Subcutaneous abdominal adipose tissue (tissue), 5 donors: ENCODE data around the gene TPP1.

Experiments
- H3K27ac ChIP-seq: one replicate; pipeline ENCODE4 v1.7.0; 2013; ENCODE audit warnings: low read depth, mild to moderate bottlenecking, inconsistent platforms, low read length, moderate library complexity
- H3K27me3 ChIP-seq, 5 donors: one replicate each; pipeline ENCODE4 v1.7.0; 2013; ENCODE audit warnings: low read length in 5 of 5, inconsistent platforms in 1 of 5; ENCODE audit not compliant: control insufficient read depth in 5 of 5, insufficient read depth in 4 of 5
- H3K36me3 ChIP-seq, 5 donors: one replicate each; pipeline ENCODE4 v1.7.0; 2013; ENCODE audit warnings: low read length in 5 of 5; ENCODE audit not compliant: control insufficient read depth in 5 of 5, insufficient read depth in 5 of 5
- H3K4me1 ChIP-seq, 5 donors: one replicate each; pipeline ENCODE4 v1.7.0; 2013; ENCODE audit warnings: low read length in 5 of 5, mild to moderate bottlenecking in 3 of 5, moderate library complexity in 1 of 5; ENCODE audit not compliant: control insufficient read depth in 5 of 5, insufficient read depth in 5 of 5
- H3K4me3 ChIP-seq, 5 donors: one replicate each; pipeline ENCODE4 v1.7.0; 2013; ENCODE audit warnings: low read length in 5 of 5, low read depth in 1 of 5
- H3K9ac ChIP-seq, 5 donors: one replicate each; pipeline ENCODE4 v1.7.0; 2013; ENCODE audit warnings: low read length in 5 of 5, mild to moderate bottlenecking in 4 of 5, moderate library complexity in 3 of 5
- H3K9me3 ChIP-seq, 5 donors: one replicate each; pipeline ENCODE4 v1.7.0; 2013; ENCODE audit warnings: low read length in 5 of 5; ENCODE audit not compliant: control insufficient read depth in 5 of 5
- donor health status: healthy.
- donor health status: healthy.
- donor health status: healthy.
- donor health status: healthy.
- donor health status: healthy.

The TPP1 gene

GRCh38 chr11:6622261-6623171, 3.3 kb upstream of the TPP1 start:
- H3K27ac ChIP-seq = no peak overlapping the region
- peaks cover 0 to 53% (median 45%) of the 10 kb centered on the region in 5 donors for H3K36me3 ChIP-seq
- H3K4me3 ChIP-seq = no peak overlapping the region
- H3K27me3 ChIP-seq = no peaks in the 10 kb centered on the region
- peaks cover 11 to 24% (median 20%) of the 10 kb centered on the region in 5 donors for H3K4me1 ChIP-seq
- no peaks in the 10 kb centered on the region for H3K9me3 ChIP-seq
- H3K9ac ChIP-seq = no peak overlapping the region

- Histone ChIP-seq H3K36me3 (peaks cover 0 to 49% (median 42%) of the 10 kb centered on the region in 5 donors), H3K9ac (no peak overlapping the region), H3K4me3 (no peak overlapping the region), H3K27ac (no peak overlapping the region), H3K9me3 (no peaks in the 10 kb centered on the region), H3K4me1 (peaks cover 11 to 29% (median 24%) of the 10 kb centered on the region in 5 donors), H3K27me3 (no peaks in the 10 kb centered on the region)
Observed at GRCh38 chr11:6621711-6622211, 2.5 kb upstream of the TPP1 start.

GRCh38 chr11:6620636-6621035, 1.4 kb upstream of the TPP1 start:
- Histone ChIP-seq H3K36me3 (peaks cover 0 to 49% (median 42%) of the 10 kb centered on the region in 5 donors), H3K4me1 (peaks cover 11 to 29% (median 24%) of the 10 kb centered on the region in 5 donors), H3K9ac (no peak overlapping the region), H3K27me3 (no peaks in the 10 kb centered on the region), H3K9me3 (no peaks in the 10 kb centered on the region), H3K4me3 (no peak overlapping the region), H3K27ac (peak overlapping the region; percentile 10)

GRCh38 chr11:6618117-6619003, 862 bp downstream of the TPP1 start:
- peaks cover 11 to 29% (median 24%) of the 10 kb centered on the region in 5 donors for H3K4me1 ChIP-seq
- H3K27me3 ChIP-seq = no peaks in the 10 kb centered on the region
- H3K9ac ChIP-seq = peak overlapping the region; percentile 72 to 98 (median 93)
- peak overlapping the region; percentile 86 to 97 (median 91) for H3K4me3 ChIP-seq
- H3K9me3 ChIP-seq = no peaks in the 10 kb centered on the region
- peaks cover 0 to 47% (median 36%) of the 10 kb centered on the region in 5 donors for H3K36me3 ChIP-seq
- H3K27ac ChIP-seq = peak overlapping the region; percentile 92

- H3K36me3 ChIP-seq = peaks cover 0 to 38% (median 32%) of the 10 kb centered on the region in 5 donors
- no peaks in the 10 kb centered on the region for H3K27me3 ChIP-seq
- H3K9me3 ChIP-seq = no peaks in the 10 kb centered on the region
- H3K4me3 ChIP-seq = peak overlapping the region; percentile 2 to 97 (median 27)
- peak overlapping the region; percentile 92 for H3K27ac ChIP-seq
- H3K4me1 ChIP-seq = peaks cover 16 to 38% (median 29%) of the 10 kb centered on the region in 5 donors
- peak overlapping the region in 1 of 5 donors; percentile 35 for H3K9ac ChIP-seq
Observed at GRCh38 chr11:6617315-6617781, 1.9 kb downstream of the TPP1 start.

GRCh38 chr11:6616596-6617250, 2.5 kb downstream of the TPP1 start:
- Histone ChIP-seq H3K9me3 (no peaks in the 10 kb centered on the region), H3K9ac (no peak overlapping the region), H3K27ac (no peak overlapping the region), H3K36me3 (peaks cover 0 to 36% (median 32%) of the 10 kb centered on the region in 5 donors), H3K27me3 (no peaks in the 10 kb centered on the region), H3K4me3 (no peak overlapping the region), H3K4me1 (peaks cover 16 to 40% (median 29%) of the 10 kb centered on the region in 5 donors)

GRCh38 chr11:6615882-6616585, 3.2 kb downstream of the TPP1 start:
- Histone ChIP-seq H3K9ac (no peak overlapping the region), H3K27me3 (no peaks in the 10 kb centered on the region), H3K4me3 (no peak overlapping the region), H3K27ac (no peak overlapping the region), H3K9me3 (no peaks in the 10 kb centered on the region), H3K36me3 (peaks cover 0 to 37% (median 33%) of the 10 kb centered on the region in 5 donors), H3K4me1 (peaks cover 20 to 47% (median 36%) of the 10 kb centered on the region in 5 donors)

GRCh38 chr11:6615046-6615445, 4.2 kb downstream of the TPP1 start:
- Histone ChIP-seq H3K4me1 (peaks cover 21 to 56% (median 43%) of the 10 kb centered on the region in 5 donors), H3K36me3 (peaks cover 0 to 47% (median 43%) of the 10 kb centered on the region in 5 donors), H3K4me3 (no peak overlapping the region), H3K27me3 (no peaks in the 10 kb centered on the region), H3K27ac (no peak overlapping the region), H3K9ac (no peak overlapping the region), H3K9me3 (no peaks in the 10 kb centered on the region)

- H3K36me3 ChIP-seq = peaks cover 0 to 53% (median 49%) of the 10 kb centered on the region in 5 donors
- H3K27ac ChIP-seq = no peak overlapping the region
- H3K9me3 ChIP-seq = no peaks in the 10 kb centered on the region
- H3K27me3 ChIP-seq = no peaks in the 10 kb centered on the region
- peaks cover 21 to 50% (median 38%) of the 10 kb centered on the region in 5 donors for H3K4me1 ChIP-seq
- no peak overlapping the region for H3K9ac ChIP-seq
- H3K4me3 ChIP-seq = no peak overlapping the region
Observed at GRCh38 chr11:6614446-6614845, 4.8 kb downstream of the TPP1 start.
